ENCODE results near the gene RUBCN.
A peak's percentile ranks its signal among the peaks of the same experiment; 100 is the strongest.

RUBCN gene

DNA sequence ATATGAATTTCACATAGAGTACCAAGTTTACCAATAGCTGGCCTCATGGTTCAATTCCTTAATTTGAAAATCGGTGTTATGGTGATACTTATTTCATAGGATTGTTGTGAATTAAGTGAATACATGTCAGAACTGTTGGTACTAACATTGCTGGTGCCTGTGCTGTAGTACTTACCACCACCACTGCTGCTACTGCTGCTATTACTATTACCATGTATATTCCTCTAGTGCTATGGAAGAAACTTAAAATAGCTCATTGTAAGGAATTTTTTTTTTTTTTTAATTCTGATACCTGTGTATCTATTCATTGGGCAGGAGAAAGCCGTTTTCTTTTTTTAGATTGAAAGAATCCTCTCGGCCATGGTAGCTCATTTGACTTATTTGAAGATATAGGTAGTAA, 16.6 kb upstream of the RUBCN start:
- Histone ChIP-seq H3K27me3 (ENCODE audit: control insufficient read depth, low read length) (no peaks in the 10 kb centered on the region), H3K9me3 (ENCODE audit: control insufficient read depth, insufficient read depth, low read length) (no peaks in the 10 kb centered on the region), H3K4me1 (ENCODE audit: control insufficient read depth, low read length) (peaks cover 42% of the 10 kb centered on the region), H4K20me1 (ENCODE audit: control insufficient read depth, insufficient read depth, low read depth, low read length) (peaks cover 17% of the 10 kb centered on the region), H3F3A (ENCODE audit: control insufficient read depth, insufficient read depth) (peaks cover 9% of the 10 kb centered on the region; the same call in 1 of the 2 replicates), H3K27ac (ENCODE audit: low read depth, low read length) (no peak overlapping the region), H3K36me3 (ENCODE audit: control insufficient read depth, low read length) (peaks cover 37% of the 10 kb centered on the region), H3K4me3 (ENCODE audit: low read length) (peak overlapping the region; percentile 17), H3K9me2 (replicated peaks; ENCODE audit: control insufficient read depth, low read length) (no peaks in the 10 kb centered on the region), H3K79me2 (ENCODE audit: control insufficient read depth, low read length) (peaks cover 82% of the 10 kb centered on the region), H3K4me2 (ENCODE audit: low read length) (peak overlapping the region; percentile 82)
- no peak for TF ChIP-seq EZH2phosphoT487 (IDR thresholded peaks at IDR 0.05; ENCODE audit: borderline replicate concordance, low read length)
- TF ChIP-seq, protein P1, sequence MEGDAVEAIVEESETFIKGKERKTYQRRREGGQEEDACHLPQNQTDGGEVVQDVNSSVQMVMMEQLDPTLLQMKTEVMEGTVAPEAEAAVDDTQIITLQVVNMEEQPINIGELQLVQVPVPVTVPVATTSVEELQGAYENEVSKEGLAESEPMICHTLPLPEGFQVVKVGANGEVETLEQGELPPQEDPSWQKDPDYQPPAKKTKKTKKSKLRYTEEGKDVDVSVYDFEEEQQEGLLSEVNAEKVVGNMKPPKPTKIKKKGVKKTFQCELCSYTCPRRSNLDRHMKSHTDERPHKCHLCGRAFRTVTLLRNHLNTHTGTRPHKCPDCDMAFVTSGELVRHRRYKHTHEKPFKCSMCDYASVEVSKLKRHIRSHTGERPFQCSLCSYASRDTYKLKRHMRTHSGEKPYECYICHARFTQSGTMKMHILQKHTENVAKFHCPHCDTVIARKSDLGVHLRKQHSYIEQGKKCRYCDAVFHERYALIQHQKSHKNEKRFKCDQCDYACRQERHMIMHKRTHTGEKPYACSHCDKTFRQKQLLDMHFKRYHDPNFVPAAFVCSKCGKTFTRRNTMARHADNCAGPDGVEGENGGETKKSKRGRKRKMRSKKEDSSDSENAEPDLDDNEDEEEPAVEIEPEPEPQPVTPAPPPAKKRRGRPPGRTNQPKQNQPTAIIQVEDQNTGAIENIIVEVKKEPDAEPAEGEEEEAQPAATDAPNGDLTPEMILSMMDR (IDR thresholded peaks at IDR 0.05; ENCODE audit: low read depth, low read length, poor library complexity, severe bottlenecking): no peak

DNA sequence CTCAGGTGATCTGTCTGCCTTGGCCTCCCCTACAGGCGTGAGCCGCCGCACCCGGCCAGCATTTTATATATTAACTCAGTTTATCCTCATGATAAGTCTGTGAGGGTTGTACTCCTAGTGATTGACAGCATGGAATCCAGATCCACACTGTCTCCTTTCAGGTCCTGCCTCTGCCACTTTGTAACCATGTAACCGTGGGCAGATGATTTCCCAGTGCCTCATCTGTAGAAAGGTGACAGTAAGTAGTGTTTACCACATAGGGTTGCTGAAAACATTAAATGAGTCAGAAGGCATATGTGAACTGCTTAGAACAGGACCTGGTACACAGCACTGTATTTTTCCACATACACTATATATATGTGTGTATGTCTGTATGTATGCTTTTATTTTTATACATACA, 15.4 kb upstream of the RUBCN start:
- TF ChIP-seq, protein P1 (IDR thresholded peaks at IDR 0.05; ENCODE audit: low read depth, low read length, poor library complexity, severe bottlenecking): no peak
- no peak for TF ChIP-seq EZH2phosphoT487 (IDR thresholded peaks at IDR 0.05; ENCODE audit: borderline replicate concordance, low read length)
- peaks cover 49% of the 10 kb centered on the region for H3K4me1 ChIP-seq (ENCODE audit: control insufficient read depth, low read length)
- H3K9me2 ChIP-seq (replicated peaks; ENCODE audit: control insufficient read depth, low read length): no peaks in the 10 kb centered on the region
- no peaks in the 10 kb centered on the region for H3K9me3 ChIP-seq (ENCODE audit: control insufficient read depth, insufficient read depth, low read length)
- H3F3A ChIP-seq (ENCODE audit: control insufficient read depth, insufficient read depth): peaks cover 14% of the 10 kb centered on the region
- H3K4me2 ChIP-seq (ENCODE audit: low read length): peak overlapping the region; percentile 82
- H3K79me2 ChIP-seq (ENCODE audit: control insufficient read depth, low read length): peaks cover 73% of the 10 kb centered on the region
- H3K27me3 ChIP-seq (ENCODE audit: control insufficient read depth, low read length): no peaks in the 10 kb centered on the region
- H3K4me3 ChIP-seq (ENCODE audit: low read length): peak overlapping the region; percentile 86
- H4K20me1 ChIP-seq (ENCODE audit: control insufficient read depth, insufficient read depth, low read depth, low read length): peaks cover 17% of the 10 kb centered on the region
- H3K27ac ChIP-seq (ENCODE audit: low read depth, low read length): no peak overlapping the region
- peaks cover 28% of the 10 kb centered on the region for H3K36me3 ChIP-seq (ENCODE audit: control insufficient read depth, low read length)

GRCh38 chr3:197750858-197751737, 14.4 kb upstream of the RUBCN start:
- H4K20me1 ChIP-seq (ENCODE audit: control insufficient read depth, insufficient read depth, low read depth, low read length): peaks cover 12% of the 10 kb centered on the region
- peaks cover 63% of the 10 kb centered on the region for H3K79me2 ChIP-seq (ENCODE audit: control insufficient read depth, low read length)
- TF ChIP-seq, protein P1 (IDR thresholded peaks at IDR 0.05; ENCODE audit: low read depth, low read length, poor library complexity, severe bottlenecking): no peak
- peaks cover 15% of the 10 kb centered on the region for H3F3A ChIP-seq (ENCODE audit: control insufficient read depth, insufficient read depth)
- H3K4me2 ChIP-seq (ENCODE audit: low read length): peak overlapping the region; percentile 82
- no peaks in the 10 kb centered on the region for H3K27me3 ChIP-seq (ENCODE audit: control insufficient read depth, low read length)
- no peaks in the 10 kb centered on the region for H3K9me3 ChIP-seq (ENCODE audit: control insufficient read depth, insufficient read depth, low read length)
- peaks cover 18% of the 10 kb centered on the region for H3K36me3 ChIP-seq (ENCODE audit: control insufficient read depth, low read length)
- peak overlapping the region; percentile 74 for H3K27ac ChIP-seq (ENCODE audit: low read depth, low read length)
- peaks cover 57% of the 10 kb centered on the region for H3K4me1 ChIP-seq (ENCODE audit: control insufficient read depth, low read length)
- no peaks in the 10 kb centered on the region for H3K9me2 ChIP-seq (replicated peaks; ENCODE audit: control insufficient read depth, low read length)
- peak overlapping the region; percentile 86 for H3K4me3 ChIP-seq (ENCODE audit: low read length)

Measured in DOHH2 (cell line).